ENCODE measurements around the gene LRP10. TPM values are rescaled to one million over a fixed set of nuclear protein-coding genes. Genes with fewer than 3 reads are reported as not detected.
"Not testable (repeated sequence)": the region's sequence is repeated elsewhere in the genome, so short reads cannot be mapped to it uniquely, and the experiment has no call there.

The LRP10 gene
- total and polyA plus RNA-seq, 2 experiments from 2014 or later = 161 to 202 TPM

DNA sequence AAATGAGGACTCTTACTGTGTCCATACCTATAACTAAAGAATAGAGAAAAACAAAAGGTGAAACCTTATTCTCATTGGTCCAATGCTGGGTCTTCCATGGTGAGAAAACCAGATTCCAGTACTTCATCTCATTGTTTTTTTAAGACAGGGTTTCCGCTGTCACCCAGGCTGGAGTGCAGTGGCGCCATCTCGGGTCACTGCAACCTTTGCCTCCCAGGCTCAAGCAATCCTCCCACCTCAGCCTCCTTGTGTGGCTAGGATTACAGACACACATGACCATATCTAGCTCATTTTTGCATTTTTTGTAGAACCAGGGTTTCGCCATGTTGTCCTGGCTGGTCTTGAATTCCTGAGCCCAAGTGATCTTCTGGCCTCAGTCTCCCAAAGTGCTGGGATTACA, 34.1 kb downstream of the LRP10 start:
- WGBS, 2 experiments (ENCODE audit: low coverage in 1 of 2, low lambda C conversion rate in 2 of 2, missing lambda C conversion rate in 2 of 2) = 91 to 100% methylated on average over 4 of the region's 4 CpGs
- no peak for DNase-seq
- no peaks in the 10 kb centered on the region for H3K27me3 ChIP-seq (replicated peaks; ENCODE audit: insufficient read depth)
- no peaks in the 10 kb centered on the region for H3F3A ChIP-seq (ENCODE audit: insufficient read depth)
- H3K9ac ChIP-seq = no peak overlapping the region
- H3K4me3 ChIP-seq = no peak overlapping the region
- no peaks in the 10 kb centered on the region for H4K20me1 ChIP-seq (ENCODE audit: insufficient read depth)
- H3K9me2 ChIP-seq (ENCODE audit: insufficient read depth) = no peaks in the 10 kb centered on the region
- H3K27ac ChIP-seq = no peak overlapping the region
- in situ Hi-C loops (cut with MboI) = no loop called here
- H3K4me2 ChIP-seq (ENCODE audit: unreplicated experiment) = no peak overlapping the region
- H3K9me3 ChIP-seq (ENCODE audit: low read depth) = no peaks in the 10 kb centered on the region
- H2AFZ ChIP-seq = no peak overlapping the region
- TF ChIP-seq EZH2 (IDR thresholded peaks at IDR 0.05; ENCODE audit: insufficient read depth, poor library complexity, severe bottlenecking) (no peak), EZH2phosphoT487 (IDR thresholded peaks at IDR 0.05; ENCODE audit: insufficient read depth, low read depth) (no peak)
- peaks cover 48% of the 10 kb centered on the region for H3K36me3 ChIP-seq (ENCODE audit: low read depth)
- H3K79me2 ChIP-seq (ENCODE audit: insufficient read depth) = peaks cover 9% of the 10 kb centered on the region
- no peaks in the 10 kb centered on the region for H3K4me1 ChIP-seq (ENCODE audit: insufficient read depth)

DNA sequence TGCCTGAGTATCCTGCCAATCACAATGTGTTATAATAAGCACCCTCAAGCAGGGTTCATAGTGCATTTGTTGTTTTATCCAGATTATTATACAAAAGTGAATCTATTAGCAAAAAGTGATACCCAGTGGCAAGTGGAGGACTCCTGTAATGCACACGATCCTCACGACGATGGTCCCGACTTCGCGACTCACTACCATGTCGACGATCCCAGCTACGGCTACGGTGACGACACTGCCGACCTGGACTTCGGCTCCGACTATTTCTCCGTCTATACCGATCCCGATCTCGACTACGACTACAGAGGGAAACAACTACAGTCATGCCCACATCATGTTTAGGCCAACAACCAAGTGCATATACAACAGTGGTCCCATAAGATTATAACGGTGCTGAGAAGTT, 34.5 kb downstream of the LRP10 start:
- Histone ChIP-seq H3K4me3 (no peak overlapping the region), H3K9me2 (ENCODE audit: insufficient read depth) (no peaks in the 10 kb centered on the region), H3K9ac (no peak overlapping the region), H3K4me1 (ENCODE audit: insufficient read depth) (no peaks in the 10 kb centered on the region), H3K27me3 (replicated peaks; ENCODE audit: insufficient read depth) (no peaks in the 10 kb centered on the region), H3K27ac (no peak overlapping the region), H3K36me3 (ENCODE audit: low read depth) (peaks cover 48% of the 10 kb centered on the region), H3F3A (ENCODE audit: insufficient read depth) (no peaks in the 10 kb centered on the region), H3K79me2 (ENCODE audit: insufficient read depth) (peaks cover 13% of the 10 kb centered on the region), H3K4me2 (ENCODE audit: unreplicated experiment) (no peak overlapping the region), H3K9me3 (ENCODE audit: low read depth) (no peaks in the 10 kb centered on the region), H4K20me1 (ENCODE audit: insufficient read depth) (no peaks in the 10 kb centered on the region), H2AFZ (no peak overlapping the region)
- no peak for TF ChIP-seq EZH2phosphoT487 (IDR thresholded peaks at IDR 0.05; ENCODE audit: insufficient read depth, low read depth)
- no peak for TF ChIP-seq EZH2 (IDR thresholded peaks at IDR 0.05; ENCODE audit: insufficient read depth, poor library complexity, severe bottlenecking)
- DNase-seq = no peak
- in situ Hi-C loops (cut with MboI) = no loop called here
- 94% methylated on average over 20 of the region's 20 CpGs for WGBS, 2 experiments (ENCODE audit: low coverage in 1 of 2, low lambda C conversion rate in 2 of 2, missing lambda C conversion rate in 2 of 2)

DNA sequence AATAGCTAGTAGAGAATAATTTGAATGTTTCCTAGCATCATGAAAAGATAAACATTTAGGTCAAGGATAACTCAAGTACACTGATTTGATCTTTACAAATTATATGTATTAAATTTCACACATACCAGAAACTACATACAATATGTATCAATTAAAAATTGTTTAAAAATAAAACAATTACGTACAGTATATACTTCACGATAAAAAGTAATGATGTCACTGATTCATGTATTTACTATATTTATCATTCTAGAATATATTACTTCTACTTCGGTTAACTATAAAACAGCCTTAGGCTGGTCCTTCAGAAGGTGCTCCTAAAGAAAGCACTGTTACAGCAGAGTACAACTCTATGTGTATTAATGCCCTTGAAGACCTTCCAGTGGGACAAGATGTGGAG, 35.9 kb downstream of the LRP10 start:
- no peak overlapping the region for H3K4me2 ChIP-seq (ENCODE audit: unreplicated experiment)
- no peak overlapping the region for H3K27ac ChIP-seq
- no peaks in the 10 kb centered on the region for H4K20me1 ChIP-seq (ENCODE audit: insufficient read depth)
- peaks cover 48% of the 10 kb centered on the region for H3K36me3 ChIP-seq (ENCODE audit: low read depth)
- H3K9me2 ChIP-seq (ENCODE audit: insufficient read depth) = no peaks in the 10 kb centered on the region
- no peak overlapping the region for H3K9ac ChIP-seq
- TF ChIP-seq EZH2phosphoT487 (IDR thresholded peaks at IDR 0.05; ENCODE audit: insufficient read depth, low read depth) (no peak), EZH2 (IDR thresholded peaks at IDR 0.05; ENCODE audit: insufficient read depth, poor library complexity, severe bottlenecking) (no peak)
- H3F3A ChIP-seq (ENCODE audit: insufficient read depth) = no peaks in the 10 kb centered on the region
- DNase-seq = no peak
- no peak overlapping the region for H3K4me3 ChIP-seq
- no peaks in the 10 kb centered on the region for H3K4me1 ChIP-seq (ENCODE audit: insufficient read depth)
- H3K9me3 ChIP-seq (ENCODE audit: low read depth) = no peaks in the 10 kb centered on the region
- H3K79me2 ChIP-seq (ENCODE audit: insufficient read depth) = peaks cover 27% of the 10 kb centered on the region
- in situ Hi-C loops (cut with MboI) = no loop called here
- no peak overlapping the region for H2AFZ ChIP-seq
- H3K27me3 ChIP-seq (replicated peaks; ENCODE audit: insufficient read depth) = no peaks in the 10 kb centered on the region
- WGBS, 2 experiments (ENCODE audit: low coverage in 1 of 2, low lambda C conversion rate in 2 of 2, missing lambda C conversion rate in 2 of 2) = 97 to 99% methylated on average over 3 of the region's 3 CpGs

GRCh38 chr14:22908601-22909000, 37.1 kb downstream of the LRP10 start:
- TF ChIP-seq EZH2phosphoT487 (IDR thresholded peaks at IDR 0.05; ENCODE audit: insufficient read depth, low read depth) = no peak
- no peak for TF ChIP-seq EZH2 (IDR thresholded peaks at IDR 0.05; ENCODE audit: insufficient read depth, poor library complexity, severe bottlenecking)
- Histone ChIP-seq H3K9me3 (ENCODE audit: low read depth) (no peaks in the 10 kb centered on the region), H3K9me2 (ENCODE audit: insufficient read depth) (no peaks in the 10 kb centered on the region), H3K4me2 (ENCODE audit: unreplicated experiment) (no peak overlapping the region), H3K79me2 (ENCODE audit: insufficient read depth) (peaks cover 38% of the 10 kb centered on the region), H3K27me3 (replicated peaks; ENCODE audit: insufficient read depth) (no peaks in the 10 kb centered on the region), H3K9ac (no peak overlapping the region), H3F3A (ENCODE audit: insufficient read depth) (no peaks in the 10 kb centered on the region), H4K20me1 (ENCODE audit: insufficient read depth) (no peaks in the 10 kb centered on the region), H3K27ac (0 out of 2 replicates have a peak overlapping the region, but pooled peaks have one; percentile 36), H3K36me3 (ENCODE audit: low read depth) (peaks cover 40% of the 10 kb centered on the region), H2AFZ (no peak overlapping the region), H3K4me1 (ENCODE audit: insufficient read depth) (no peaks in the 10 kb centered on the region), H3K4me3 (no peak overlapping the region)
- in situ Hi-C loops (cut with MboI) = no loop called here
- 84 to 86% methylated on average over 8 of the region's 8 CpGs for WGBS, 2 experiments (ENCODE audit: low coverage in 1 of 2, low lambda C conversion rate in 2 of 2, missing lambda C conversion rate in 2 of 2)
- peak; percentile 55 for DNase-seq

- in situ Hi-C loops (cut with MboI) = no loop called here
- DNase-seq = no peak
- no peaks in the 10 kb centered on the region for H3K27me3 ChIP-seq (replicated peaks; ENCODE audit: insufficient read depth)
- no peaks in the 10 kb centered on the region for H3K9me2 ChIP-seq (ENCODE audit: insufficient read depth)
- H3K4me1 ChIP-seq (ENCODE audit: insufficient read depth) = no peaks in the 10 kb centered on the region
- no peaks in the 10 kb centered on the region for H3F3A ChIP-seq (ENCODE audit: insufficient read depth)
- peaks cover 62% of the 10 kb centered on the region for H3K79me2 ChIP-seq (ENCODE audit: insufficient read depth)
- 84% methylated on average over 5 of the region's 5 CpGs for WGBS, 2 experiments (ENCODE audit: low coverage in 1 of 2, low lambda C conversion rate in 2 of 2, missing lambda C conversion rate in 2 of 2)
- H3K36me3 ChIP-seq (ENCODE audit: low read depth) = peaks cover 18% of the 10 kb centered on the region
- no peak overlapping the region for H3K27ac ChIP-seq
- H2AFZ ChIP-seq = no peak overlapping the region
- no peak for TF ChIP-seq EZH2phosphoT487 (IDR thresholded peaks at IDR 0.05; ENCODE audit: insufficient read depth, low read depth)
- TF ChIP-seq EZH2 (IDR thresholded peaks at IDR 0.05; ENCODE audit: insufficient read depth, poor library complexity, severe bottlenecking) = no peak
- no peaks in the 10 kb centered on the region for H4K20me1 ChIP-seq (ENCODE audit: insufficient read depth)
- H3K4me3 ChIP-seq = no peak overlapping the region
- H3K9ac ChIP-seq = no peak overlapping the region
- H3K4me2 ChIP-seq (ENCODE audit: unreplicated experiment) = no peak overlapping the region
- H3K9me3 ChIP-seq (ENCODE audit: low read depth) = no peaks in the 10 kb centered on the region
These were observed 39.4 kb downstream of the LRP10 start for GRCh38 chr14:22910916-22911315.

GRCh38 chr14:22914836-22915235, 43.3 kb downstream of the LRP10 start:
- H3F3A ChIP-seq (ENCODE audit: insufficient read depth); H3K9me2 ChIP-seq (ENCODE audit: insufficient read depth); H3K9me3 ChIP-seq (ENCODE audit: low read depth); H3K4me3 ChIP-seq; H3K9ac ChIP-seq; H2AFZ ChIP-seq; H3K27ac ChIP-seq; DNase-seq; in situ Hi-C loops (cut with MboI); H3K27me3 ChIP-seq (replicated peaks; ENCODE audit: insufficient read depth); H3K4me2 ChIP-seq (ENCODE audit: unreplicated experiment); H3K36me3 ChIP-seq (ENCODE audit: low read depth); H4K20me1 ChIP-seq (ENCODE audit: insufficient read depth): not testable (repeated sequence)
- Histone ChIP-seq H3K4me1 (ENCODE audit: insufficient read depth) (peaks cover 20% of the 10 kb centered on the region), H3K79me2 (ENCODE audit: insufficient read depth) (peaks cover 81% of the 10 kb centered on the region)
- WGBS, 2 experiments (ENCODE audit: low coverage in 1 of 2, low lambda C conversion rate in 2 of 2, missing lambda C conversion rate in 2 of 2) = 94 to 97% methylated on average over 4 of the region's 4 CpGs
